Glutamatergic neuron (in vitro differentiated cells): ENCODE data around the gene MAPK8IP3. TPM values are rescaled to one million over a fixed set of nuclear protein-coding genes. Genes with fewer than 3 reads are reported as not detected.

Experiments
- DNase-seq: peaks from one replicate; pipeline ENCODE4 v3.0.0; 2022
- H3K27ac Mint-ChIP-seq: one replicate; pipeline ENCODE4 v1.8.0; 2020; ENCODE audit warnings: mild to moderate bottlenecking, mixed read lengths, inconsistent platforms; ENCODE audit not compliant: unreplicated experiment
- H3K27me3 Mint-ChIP-seq: one replicate; pipeline ENCODE4 v1.8.0; 2020; ENCODE audit warnings: mild to moderate bottlenecking, moderate library complexity, mixed read lengths, inconsistent platforms; ENCODE audit not compliant: unreplicated experiment
- H3K36me3 Mint-ChIP-seq: one replicate; pipeline ENCODE4 v1.8.0; 2020; ENCODE audit warnings: mild to moderate bottlenecking, mixed read lengths, inconsistent platforms; ENCODE audit not compliant: unreplicated experiment
- H3K4me1 Mint-ChIP-seq: one replicate; pipeline ENCODE4 v1.8.0; 2020; ENCODE audit warnings: mild to moderate bottlenecking, low read depth, mixed read lengths, inconsistent platforms; ENCODE audit not compliant: unreplicated experiment
- H3K4me3 Mint-ChIP-seq: one replicate; pipeline ENCODE4 v1.8.0; 2020; ENCODE audit warnings: mild to moderate bottlenecking, mixed read lengths, inconsistent platforms; ENCODE audit not compliant: unreplicated experiment
- H3K9me3 Mint-ChIP-seq: one replicate; pipeline ENCODE4 v1.8.0; 2020; ENCODE audit warnings: mild to moderate bottlenecking, moderate library complexity, mixed read lengths, inconsistent platforms; ENCODE audit not compliant: unreplicated experiment
- total RNA-seq: library from RNA; stranded (reverse); fragmentation: NEBNext Ultra II Directional; extraction: Animal tissue kit (Norgen Biotek cat#: 25700); gene quantifications from one replicate; pipeline ENCODE4 v1.2.1, GENCODE V29; 2021; ENCODE audit not compliant: unreplicated experiment
- TF ChIP-seq, protein P1 (sequence below): fragments of 200-600 bp; sonication (generic); IDR thresholded peaks from one replicate; pipeline ENCODE4 v1.5.0; 2021; ENCODE audit not compliant: partially characterized antibody, unreplicated experiment

Gene MAPK8IP3
- total RNA-seq, 1 donor from 2014 or later: 281 TPM

DNA sequence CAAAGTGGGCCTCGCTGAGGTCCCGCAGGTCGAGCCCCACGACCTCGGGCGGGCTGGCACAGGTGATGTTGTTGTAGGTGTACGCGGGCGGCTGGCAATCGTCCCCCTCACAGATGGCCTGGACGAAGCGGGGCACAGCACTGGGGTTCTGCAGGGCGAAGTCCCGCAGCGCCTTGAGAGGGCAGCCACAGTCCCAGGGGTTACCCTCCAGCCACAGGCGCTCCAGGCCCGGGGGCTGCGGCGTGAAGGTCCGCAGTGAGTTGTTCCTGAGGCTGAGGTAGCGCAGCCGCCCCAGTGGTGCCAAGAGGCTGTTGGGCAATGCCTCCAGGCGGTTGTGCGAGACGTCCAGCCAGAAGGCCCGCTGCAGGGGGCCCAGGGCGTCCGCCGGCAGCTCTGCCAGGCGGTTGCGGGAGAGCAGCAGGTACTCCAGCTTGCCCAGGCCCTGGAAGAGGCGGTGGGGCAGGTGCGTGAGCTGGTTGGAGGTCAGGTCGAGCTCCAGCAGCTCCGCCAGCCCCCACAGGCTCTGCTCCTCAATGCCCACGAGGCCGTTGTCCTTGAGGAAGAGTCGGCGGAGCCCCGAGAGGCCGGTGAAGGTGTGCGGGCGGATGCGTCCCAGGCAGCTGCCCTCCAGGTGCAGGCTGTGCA is 84.7 kb downstream of the MAPK8IP3 start:
- Mint-ChIP-seq H3K27me3 (no peaks in the 10 kb centered on the region), H3K4me1 (no peaks in the 10 kb centered on the region), H3K9me3 (no peaks in the 10 kb centered on the region), H3K4me3 (no peak overlapping the region), H3K27ac (no peak overlapping the region), H3K36me3 (no peaks in the 10 kb centered on the region)
- TF ChIP-seq, protein P1, sequence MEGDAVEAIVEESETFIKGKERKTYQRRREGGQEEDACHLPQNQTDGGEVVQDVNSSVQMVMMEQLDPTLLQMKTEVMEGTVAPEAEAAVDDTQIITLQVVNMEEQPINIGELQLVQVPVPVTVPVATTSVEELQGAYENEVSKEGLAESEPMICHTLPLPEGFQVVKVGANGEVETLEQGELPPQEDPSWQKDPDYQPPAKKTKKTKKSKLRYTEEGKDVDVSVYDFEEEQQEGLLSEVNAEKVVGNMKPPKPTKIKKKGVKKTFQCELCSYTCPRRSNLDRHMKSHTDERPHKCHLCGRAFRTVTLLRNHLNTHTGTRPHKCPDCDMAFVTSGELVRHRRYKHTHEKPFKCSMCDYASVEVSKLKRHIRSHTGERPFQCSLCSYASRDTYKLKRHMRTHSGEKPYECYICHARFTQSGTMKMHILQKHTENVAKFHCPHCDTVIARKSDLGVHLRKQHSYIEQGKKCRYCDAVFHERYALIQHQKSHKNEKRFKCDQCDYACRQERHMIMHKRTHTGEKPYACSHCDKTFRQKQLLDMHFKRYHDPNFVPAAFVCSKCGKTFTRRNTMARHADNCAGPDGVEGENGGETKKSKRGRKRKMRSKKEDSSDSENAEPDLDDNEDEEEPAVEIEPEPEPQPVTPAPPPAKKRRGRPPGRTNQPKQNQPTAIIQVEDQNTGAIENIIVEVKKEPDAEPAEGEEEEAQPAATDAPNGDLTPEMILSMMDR: no peak
- DNase-seq: no peak

DNA sequence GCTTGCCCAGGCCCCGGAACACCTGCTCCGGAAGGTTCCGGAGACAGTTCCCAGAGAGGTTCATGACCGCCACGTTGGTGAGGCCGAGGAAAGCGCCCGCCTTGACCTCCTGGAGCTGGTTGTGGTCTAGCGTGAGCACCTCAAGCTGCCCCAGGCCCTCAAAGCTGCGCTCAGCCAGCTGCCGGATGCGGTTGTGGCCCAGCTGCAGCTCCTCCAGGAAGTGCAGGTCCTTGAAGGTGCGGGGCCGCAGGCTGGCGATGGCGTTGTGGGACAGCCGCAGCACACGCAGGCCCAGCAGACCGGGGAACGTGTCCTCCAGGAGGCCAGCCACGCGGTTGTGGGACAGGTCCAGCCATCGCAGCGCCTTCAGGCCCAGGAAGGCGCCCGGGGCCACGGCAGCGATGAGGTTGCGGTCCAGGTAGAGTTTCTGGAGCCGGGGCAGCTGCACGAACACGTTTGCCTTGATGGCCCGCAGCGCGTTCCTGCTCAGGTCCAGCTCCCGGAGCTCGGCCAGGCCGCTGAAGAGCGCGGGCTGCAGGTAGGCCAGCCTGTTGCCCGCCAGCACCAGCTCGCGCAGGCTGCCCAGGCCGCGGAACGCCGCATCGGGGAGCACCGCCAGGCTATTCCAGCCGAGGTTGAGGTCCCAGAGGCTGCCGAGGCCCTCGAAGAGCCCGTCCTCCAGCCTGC is 85.4 kb downstream of the MAPK8IP3 start:
- H3K4me3 Mint-ChIP-seq: no peak overlapping the region
- TF ChIP-seq, protein P1: no peak
- no peak overlapping the region for H3K27ac Mint-ChIP-seq
- H3K4me1 Mint-ChIP-seq: no peaks in the 10 kb centered on the region
- no peaks in the 10 kb centered on the region for H3K27me3 Mint-ChIP-seq
- DNase-seq: no peak
- no peaks in the 10 kb centered on the region for H3K36me3 Mint-ChIP-seq
- H3K9me3 Mint-ChIP-seq: no peaks in the 10 kb centered on the region

DNA sequence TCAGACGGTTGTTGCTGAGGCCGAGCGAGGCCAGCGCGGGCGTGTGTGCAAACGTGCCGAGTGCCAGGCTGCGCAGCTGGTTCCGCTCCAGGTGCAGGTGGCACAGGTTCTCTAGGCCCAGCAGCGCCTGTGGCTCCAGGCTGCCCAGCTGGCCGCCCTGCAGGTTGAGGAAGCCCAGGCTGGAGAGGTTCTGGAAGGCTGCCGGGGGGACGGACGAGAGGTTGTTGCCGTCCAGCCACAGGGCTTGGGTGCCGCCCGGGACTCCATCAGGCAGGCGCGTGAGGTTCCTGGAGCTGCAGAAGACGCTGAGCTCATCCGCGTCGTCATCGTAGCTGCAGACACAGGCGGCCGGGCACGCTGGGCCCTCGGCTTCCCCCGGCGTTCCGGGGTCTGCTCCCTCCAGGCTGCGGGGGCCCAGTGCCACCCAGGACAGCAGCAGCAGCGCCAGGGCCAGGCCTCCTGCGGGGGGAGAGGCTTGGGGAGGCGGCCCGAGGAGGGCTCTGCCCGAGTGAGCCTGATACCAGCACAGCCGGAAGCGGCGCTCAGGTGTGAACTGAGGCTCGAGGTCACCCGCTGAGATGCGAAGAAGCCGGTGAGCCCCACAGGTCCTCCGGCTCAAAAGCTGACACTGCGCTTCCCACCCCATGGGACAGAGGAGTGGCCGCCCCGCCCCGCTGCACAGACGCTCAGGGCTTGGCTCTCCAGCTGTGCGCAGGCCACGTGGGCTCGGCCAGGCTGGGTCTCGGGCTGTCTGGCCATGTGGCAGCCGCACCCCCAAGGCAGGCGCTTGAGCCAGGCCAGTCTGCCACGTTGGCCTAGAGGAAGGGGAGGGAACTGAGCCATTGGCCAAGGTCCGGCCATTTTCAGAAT is 86.2 kb downstream of the MAPK8IP3 start:
- Mint-ChIP-seq H3K27me3 (no peaks in the 10 kb centered on the region), H3K4me3 (no peak overlapping the region), H3K9me3 (peaks cover 4% of the 10 kb centered on the region), H3K36me3 (no peaks in the 10 kb centered on the region), H3K27ac (no peak overlapping the region), H3K4me1 (no peaks in the 10 kb centered on the region)
- DNase-seq: peak; percentile 41
- TF ChIP-seq, protein P1: no peak

DNA sequence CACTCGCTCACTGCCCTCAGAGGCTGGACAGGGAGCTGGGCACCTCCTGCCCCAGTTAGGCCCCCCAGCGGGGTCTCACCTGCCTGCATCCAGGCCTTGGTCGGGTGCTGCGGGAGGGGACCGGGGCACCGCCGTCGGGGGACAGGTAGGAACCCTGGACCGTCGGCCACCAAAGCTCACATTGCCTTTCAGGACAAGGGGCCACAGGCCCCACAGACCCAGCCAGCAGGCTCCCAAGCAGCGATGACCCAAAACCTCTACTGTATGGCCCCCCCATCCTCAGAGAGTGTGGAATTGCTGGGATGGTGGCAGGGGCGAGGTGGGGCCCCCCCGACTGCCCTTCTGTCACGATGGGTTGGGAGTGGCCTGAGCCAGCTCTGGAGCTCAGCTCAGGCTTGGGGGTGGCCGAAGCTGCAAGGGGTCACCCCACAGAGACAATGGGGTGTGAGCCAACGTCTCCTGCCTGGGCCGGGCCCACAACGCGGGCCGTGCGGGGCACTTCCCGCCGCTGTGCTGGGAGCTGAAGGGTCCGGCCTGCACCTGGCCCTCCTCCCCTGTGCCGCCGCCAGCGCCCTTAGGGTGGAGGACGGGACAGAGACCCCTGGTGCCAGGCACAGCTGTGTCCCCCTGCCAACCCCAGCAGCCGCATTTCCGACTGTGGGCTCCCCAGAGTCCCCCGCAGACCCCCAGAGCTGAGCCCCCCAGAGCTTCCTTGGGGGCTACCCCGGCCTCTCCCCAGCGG is 87.0 kb downstream of the MAPK8IP3 start:
- Mint-ChIP-seq H3K36me3 (no peaks in the 10 kb centered on the region), H3K4me3 (no peak overlapping the region), H3K27ac (no peak overlapping the region), H3K9me3 (peaks cover 5% of the 10 kb centered on the region), H3K4me1 (no peaks in the 10 kb centered on the region), H3K27me3 (no peaks in the 10 kb centered on the region)
- no peak for DNase-seq
- TF ChIP-seq, protein P1: no peak
